Central memory CD8-positive, alpha-beta T cell (primary cell): ENCODE results near the gene ENTPD2.

Experiments
- ATAC-seq: fragments of 150-1000 bp; cut with Tn5 transposase; replicated peaks from 2 replicates; pipeline ENCODE4 v1.10.0; 2022; ENCODE audit warnings: mild to moderate bottlenecking, moderate FRiP score, moderate number of reproducible peaks; ENCODE audit not compliant: poor library complexity, severe bottlenecking; ENCODE audit errors: extremely low read depth
- DNase-seq, 2 donors: peaks; one replicate each; pipeline ENCODE4 v3.0.0; 2021; ENCODE audit warnings: low spot score in 2 of 2
- H3K27ac Mint-ChIP-seq: one replicate; pipeline ENCODE4 v1.8.0; 2022; ENCODE audit warnings: low read depth, mild to moderate bottlenecking, moderate library complexity, mixed read lengths
- H3K27me3 Mint-ChIP-seq: one replicate; pipeline ENCODE4 v1.8.0; 2022; ENCODE audit warnings: mixed read lengths
- H3K36me3 Mint-ChIP-seq: one replicate; pipeline ENCODE4 v1.8.0; 2022; ENCODE audit warnings: mild to moderate bottlenecking, moderate library complexity, mixed read lengths; ENCODE audit not compliant: insufficient read depth
- H3K4me1 Mint-ChIP-seq: one replicate; pipeline ENCODE4 v1.8.0; 2022; ENCODE audit warnings: mixed read lengths
- H3K4me3 Mint-ChIP-seq: one replicate; pipeline ENCODE4 v1.8.0; 2022; ENCODE audit warnings: mild to moderate bottlenecking, moderate library complexity, mixed read lengths
- H3K9me3 Mint-ChIP-seq: one replicate; pipeline ENCODE4 v1.8.0; 2022; ENCODE audit warnings: mixed read lengths

Gene ENTPD2

DNA sequence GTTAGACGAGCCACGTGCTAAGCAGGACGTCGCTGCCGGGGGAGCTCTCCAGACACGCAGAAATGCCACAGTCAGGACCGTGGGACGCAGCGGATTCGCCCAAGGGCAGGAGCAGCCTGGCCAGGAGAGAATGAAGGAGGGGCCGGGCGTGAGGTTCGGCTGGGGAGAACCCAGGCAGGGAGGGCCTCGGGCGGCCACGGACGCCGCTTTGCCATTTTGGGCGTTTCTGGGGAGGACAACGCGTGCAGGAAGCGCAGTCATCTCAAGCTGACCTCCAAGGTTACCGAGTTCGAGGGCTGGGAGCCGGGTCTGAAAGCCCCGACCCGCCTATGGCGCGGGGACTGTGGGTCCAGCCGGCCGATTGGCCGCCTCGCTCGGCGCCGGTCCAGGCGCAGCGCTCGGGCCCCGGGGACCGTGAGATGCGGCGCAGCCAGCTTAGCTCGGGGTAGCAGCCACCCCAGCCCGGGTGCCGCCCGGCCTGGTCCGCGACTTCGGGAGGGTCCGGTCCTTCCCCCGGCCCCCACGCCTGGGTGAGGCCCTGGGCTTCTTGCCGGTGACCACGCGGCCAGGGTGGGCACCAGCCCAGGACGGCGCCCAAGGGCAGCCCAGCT is 32.2 kb upstream of the ENTPD2 start:
- Mint-ChIP-seq H3K4me3 (peak overlapping the region; percentile 88), H3K4me1 (peaks cover 31% of the 10 kb centered on the region), H3K36me3 (peaks cover 29% of the 10 kb centered on the region), H3K27ac (peak overlapping the region; percentile 94), H3K27me3 (no peaks in the 10 kb centered on the region), H3K9me3 (no peaks in the 10 kb centered on the region)
- DNase-seq, result no peak
- peak; percentile 1 for ATAC-seq

DNA sequence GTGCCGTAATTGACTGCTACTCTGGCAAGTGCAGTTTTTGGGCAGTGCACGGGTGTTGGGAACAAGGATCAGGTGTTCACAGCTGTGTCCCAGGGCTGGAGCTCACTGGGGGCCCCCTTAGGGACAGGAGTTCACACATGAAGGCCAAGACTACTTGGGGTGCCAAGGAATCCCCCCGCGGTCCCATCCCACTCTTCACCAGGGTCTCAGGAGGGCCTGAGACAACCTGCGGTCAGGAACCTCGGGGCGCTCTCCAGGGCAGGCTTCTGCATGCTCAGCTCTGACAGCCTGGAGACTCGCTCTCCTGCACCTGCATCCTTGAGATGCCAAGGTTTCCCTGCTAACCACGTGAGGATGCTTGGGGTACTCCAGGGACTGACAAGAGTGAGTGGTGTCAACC is 30.7 kb upstream of the ENTPD2 start:
- Mint-ChIP-seq H3K9me3 (no peaks in the 10 kb centered on the region), H3K4me3 (no peak overlapping the region), H3K27me3 (no peaks in the 10 kb centered on the region), H3K36me3 (peaks cover 30% of the 10 kb centered on the region), H3K27ac (no peak overlapping the region), H3K4me1 (peaks cover 25% of the 10 kb centered on the region)
- ATAC-seq, result no peak
- no peak for DNase-seq

DNA sequence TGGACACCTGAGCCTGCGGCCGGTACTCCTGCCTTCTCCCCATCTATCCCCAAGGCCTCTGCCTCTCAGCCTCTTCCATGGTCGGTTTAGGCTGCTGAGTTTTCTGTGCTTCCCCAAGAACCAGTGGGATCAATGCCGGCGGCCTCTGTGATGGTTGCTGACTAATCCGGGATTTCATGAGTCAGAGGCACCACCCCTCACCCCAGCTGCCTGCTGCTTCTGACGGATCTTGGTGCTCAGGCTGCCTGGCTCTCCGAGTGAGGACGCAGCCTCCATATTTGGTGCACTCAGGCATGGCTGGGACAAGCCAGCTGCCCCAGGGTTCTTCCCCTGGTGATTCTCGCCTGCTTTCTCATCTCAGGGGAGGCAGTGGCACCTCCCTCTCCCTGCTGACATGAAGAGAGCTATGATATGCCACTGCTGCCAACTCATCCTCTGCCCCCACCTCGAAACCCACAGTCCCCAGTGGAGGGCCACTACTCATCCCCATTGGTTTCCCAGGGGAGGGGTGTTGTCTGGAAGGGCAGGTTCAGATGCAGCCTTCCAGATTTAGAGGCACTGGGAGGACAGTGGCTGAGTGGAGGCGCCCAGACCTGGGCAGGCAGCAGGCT is 29.6 kb upstream of the ENTPD2 start:
- H3K4me3 Mint-ChIP-seq, result no peak overlapping the region
- DNase-seq (no peak), ATAC-seq (no peak)
- H3K27ac Mint-ChIP-seq, result no peak overlapping the region
- no peaks in the 10 kb centered on the region for H3K27me3 Mint-ChIP-seq
- H3K9me3 Mint-ChIP-seq, result no peaks in the 10 kb centered on the region
- H3K4me1 Mint-ChIP-seq, result peaks cover 19% of the 10 kb centered on the region
- H3K36me3 Mint-ChIP-seq, result peaks cover 23% of the 10 kb centered on the region

DNA sequence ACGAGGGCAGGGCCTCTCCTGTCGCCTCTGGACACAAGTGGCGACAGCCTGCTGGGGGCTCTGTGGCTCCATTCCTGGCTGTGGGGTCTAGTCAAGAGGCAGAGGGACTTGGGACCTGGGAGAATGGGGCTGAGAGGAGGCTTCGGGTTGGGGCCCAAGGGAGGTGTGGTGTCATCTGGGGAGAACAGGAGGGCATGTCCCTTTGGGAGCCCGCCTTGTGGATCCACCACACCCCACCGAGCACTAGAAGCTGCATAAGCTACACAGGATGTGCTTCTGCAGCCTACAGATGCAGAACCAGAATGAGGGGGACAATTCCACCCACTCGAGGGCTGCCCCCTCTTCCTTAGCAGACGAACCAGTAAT is 29.0 kb upstream of the ENTPD2 start:
- DNase-seq (no peak), ATAC-seq (no peak)
- Mint-ChIP-seq H3K27ac (no peak overlapping the region), H3K27me3 (no peaks in the 10 kb centered on the region), H3K4me1 (peaks cover 13% of the 10 kb centered on the region), H3K9me3 (no peaks in the 10 kb centered on the region), H3K4me3 (no peak overlapping the region), H3K36me3 (peaks cover 23% of the 10 kb centered on the region)

DNA sequence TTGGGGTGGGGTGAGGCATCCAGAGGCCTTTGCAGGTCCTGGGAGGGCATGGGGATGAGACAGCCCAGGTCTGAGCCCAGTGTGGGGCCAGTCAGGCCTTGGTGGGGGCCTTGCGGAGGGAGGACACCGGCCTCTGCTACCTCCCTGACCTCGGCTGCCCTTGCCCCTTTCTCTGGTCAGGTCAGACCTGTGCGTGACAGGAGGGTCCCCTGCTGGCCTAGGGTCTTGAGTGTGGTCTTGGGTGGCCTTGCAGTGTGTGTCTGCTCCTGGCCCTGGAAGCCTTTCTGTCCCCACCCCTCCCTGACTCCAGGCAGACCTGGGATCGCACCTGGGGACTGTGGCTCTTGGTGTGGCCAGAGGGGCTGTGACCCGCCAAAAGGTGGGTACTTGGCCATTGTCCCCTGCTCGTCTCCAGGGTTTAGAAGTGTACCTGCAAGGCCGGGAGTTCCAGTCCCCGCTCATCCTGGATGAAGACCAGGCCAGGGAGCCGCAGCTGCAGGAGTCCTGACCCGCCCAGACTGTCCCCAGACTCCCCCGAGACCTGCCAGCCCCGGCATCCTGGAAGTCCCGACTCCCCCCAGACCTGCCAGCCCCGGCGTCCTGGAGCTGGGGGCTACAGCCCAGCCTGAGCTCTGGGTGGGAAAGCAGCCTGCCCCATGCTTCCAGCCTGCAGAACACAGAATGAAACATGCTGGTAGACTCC is 28.5 kb upstream of the ENTPD2 start:
- H3K9me3 Mint-ChIP-seq, result no peaks in the 10 kb centered on the region
- H3K4me3 Mint-ChIP-seq, result no peak overlapping the region
- H3K27ac Mint-ChIP-seq, result no peak overlapping the region
- no peaks in the 10 kb centered on the region for H3K27me3 Mint-ChIP-seq
- peaks cover 8% of the 10 kb centered on the region for H3K4me1 Mint-ChIP-seq
- ATAC-seq (no peak), DNase-seq (no peak)
- H3K36me3 Mint-ChIP-seq, result peaks cover 19% of the 10 kb centered on the region

DNA sequence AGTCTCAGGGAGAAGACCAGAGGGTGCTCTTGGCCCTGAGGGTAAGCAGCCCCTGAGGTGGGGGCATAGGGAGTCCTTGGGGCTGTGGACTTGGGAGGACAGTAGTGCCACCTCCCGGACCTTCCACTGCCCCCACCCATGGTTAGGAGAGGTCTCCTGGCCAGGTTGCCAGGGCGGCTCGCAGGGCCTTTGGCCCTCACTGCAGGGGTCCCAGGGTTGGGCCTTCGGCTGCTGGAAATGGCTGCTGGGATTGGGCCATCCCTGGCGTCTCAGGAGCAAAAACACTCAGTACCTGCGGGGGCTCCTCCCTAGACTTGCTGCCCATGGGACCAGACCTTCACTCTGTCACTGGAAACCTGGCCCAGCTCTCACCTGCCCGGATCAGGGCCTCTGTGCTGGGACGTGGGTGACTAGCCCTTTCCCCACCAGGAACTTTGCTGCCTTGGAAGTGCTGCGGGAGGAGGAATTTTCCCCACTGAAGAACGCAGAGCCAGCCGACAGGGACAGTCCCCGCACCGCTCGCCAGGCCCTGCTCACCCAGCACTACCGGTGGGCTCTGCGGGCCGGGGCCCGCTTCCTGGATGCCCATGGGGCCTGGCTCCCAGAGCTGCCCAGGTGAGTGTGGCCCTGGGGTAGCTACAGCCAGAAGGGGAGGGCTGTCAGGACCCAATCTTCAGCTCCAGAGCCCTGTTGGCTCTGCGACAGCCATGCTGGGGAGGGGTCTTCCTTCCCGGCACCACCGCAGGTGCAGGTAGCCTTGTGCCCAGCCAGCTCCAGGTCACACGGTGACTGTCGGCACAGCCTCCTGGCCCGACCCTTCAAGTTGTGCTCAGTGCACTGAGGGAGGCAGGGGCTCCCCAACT is 26.6 kb upstream of the ENTPD2 start:
- DNase-seq (no peak), ATAC-seq (no peak)
- H3K27me3 Mint-ChIP-seq, result no peaks in the 10 kb centered on the region
- H3K4me3 Mint-ChIP-seq, result no peak overlapping the region
- H3K4me1 Mint-ChIP-seq, result peaks cover 1% of the 10 kb centered on the region
- peaks cover 11% of the 10 kb centered on the region for H3K36me3 Mint-ChIP-seq
- no peak overlapping the region for H3K27ac Mint-ChIP-seq
- no peaks in the 10 kb centered on the region for H3K9me3 Mint-ChIP-seq

DNA sequence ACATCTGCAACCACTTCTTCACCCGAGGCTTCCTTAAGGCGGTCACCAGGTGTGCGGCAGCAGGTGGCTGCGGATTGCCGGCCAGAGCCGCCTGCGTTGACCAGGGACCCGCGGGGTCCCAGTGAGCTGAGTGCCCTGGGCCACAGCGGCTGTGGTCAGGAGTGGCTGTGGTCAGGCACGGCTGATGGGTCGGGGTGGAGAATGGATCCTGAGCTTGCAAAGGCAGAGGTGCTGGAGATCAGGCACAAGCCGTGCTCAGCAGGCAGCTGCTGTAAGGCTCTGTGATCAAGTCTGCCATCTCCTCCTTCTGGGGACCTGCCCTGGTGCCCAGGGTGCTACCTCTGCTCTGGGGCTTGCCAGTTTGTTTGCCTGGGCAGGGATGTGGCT is 25.5 kb upstream of the ENTPD2 start:
- H3K27ac Mint-ChIP-seq, result no peak overlapping the region
- H3K9me3 Mint-ChIP-seq, result no peaks in the 10 kb centered on the region
- no peaks in the 10 kb centered on the region for H3K27me3 Mint-ChIP-seq

DNA sequence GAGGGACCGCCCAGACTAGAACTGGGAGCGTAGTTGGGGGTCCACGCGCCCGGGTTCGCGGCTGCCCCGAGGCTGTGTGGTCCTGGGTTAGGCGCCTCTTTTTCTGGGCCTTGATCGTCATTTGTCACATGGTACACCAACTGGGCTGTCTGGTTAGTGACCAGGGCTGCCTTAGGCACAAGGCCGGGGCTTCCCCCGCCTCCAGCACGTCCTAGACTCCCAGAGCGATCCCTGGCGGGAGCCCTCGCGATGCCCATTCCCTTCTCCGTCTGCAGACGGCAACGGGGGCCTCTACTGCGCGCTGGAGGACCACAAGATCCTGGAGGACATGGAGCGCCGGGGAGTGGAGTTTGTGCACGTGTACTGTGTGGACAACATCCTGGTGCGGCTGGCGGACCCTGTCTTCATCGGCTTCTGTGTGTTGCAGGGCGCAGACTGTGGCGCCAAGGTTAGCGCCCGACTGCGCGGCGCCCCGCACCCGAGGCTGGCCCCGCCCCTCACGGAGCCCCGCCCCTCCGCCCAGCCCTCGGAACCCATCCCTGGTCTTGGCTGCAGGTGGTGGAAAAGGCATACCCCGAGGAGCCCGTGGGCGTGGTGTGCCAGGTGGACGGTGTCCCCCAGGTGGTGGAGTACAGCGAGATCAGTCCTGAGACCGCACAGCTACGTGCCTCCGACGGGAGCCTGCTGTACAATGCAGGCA is 25.0 kb upstream of the ENTPD2 start:
- no peak for DNase-seq
- H3K27ac Mint-ChIP-seq, result no peak overlapping the region
- H3K27me3 Mint-ChIP-seq, result no peaks in the 10 kb centered on the region
- H3K9me3 Mint-ChIP-seq, result no peaks in the 10 kb centered on the region
- peak overlapping the region; percentile 71 for H3K4me3 Mint-ChIP-seq
- ATAC-seq, result no peak
- no peaks in the 10 kb centered on the region for H3K4me1 Mint-ChIP-seq
- H3K36me3 Mint-ChIP-seq, result peaks cover 8% of the 10 kb centered on the region

More for the DNA sequence above, 25.5 kb upstream of the ENTPD2 start:
- ATAC-seq (no peak), DNase-seq (no peak)
- peak overlapping the region; percentile 44 for H3K4me3 Mint-ChIP-seq
- peaks cover 10% of the 10 kb centered on the region for H3K36me3 Mint-ChIP-seq
- H3K4me1 Mint-ChIP-seq, result no peaks in the 10 kb centered on the region

DNA sequence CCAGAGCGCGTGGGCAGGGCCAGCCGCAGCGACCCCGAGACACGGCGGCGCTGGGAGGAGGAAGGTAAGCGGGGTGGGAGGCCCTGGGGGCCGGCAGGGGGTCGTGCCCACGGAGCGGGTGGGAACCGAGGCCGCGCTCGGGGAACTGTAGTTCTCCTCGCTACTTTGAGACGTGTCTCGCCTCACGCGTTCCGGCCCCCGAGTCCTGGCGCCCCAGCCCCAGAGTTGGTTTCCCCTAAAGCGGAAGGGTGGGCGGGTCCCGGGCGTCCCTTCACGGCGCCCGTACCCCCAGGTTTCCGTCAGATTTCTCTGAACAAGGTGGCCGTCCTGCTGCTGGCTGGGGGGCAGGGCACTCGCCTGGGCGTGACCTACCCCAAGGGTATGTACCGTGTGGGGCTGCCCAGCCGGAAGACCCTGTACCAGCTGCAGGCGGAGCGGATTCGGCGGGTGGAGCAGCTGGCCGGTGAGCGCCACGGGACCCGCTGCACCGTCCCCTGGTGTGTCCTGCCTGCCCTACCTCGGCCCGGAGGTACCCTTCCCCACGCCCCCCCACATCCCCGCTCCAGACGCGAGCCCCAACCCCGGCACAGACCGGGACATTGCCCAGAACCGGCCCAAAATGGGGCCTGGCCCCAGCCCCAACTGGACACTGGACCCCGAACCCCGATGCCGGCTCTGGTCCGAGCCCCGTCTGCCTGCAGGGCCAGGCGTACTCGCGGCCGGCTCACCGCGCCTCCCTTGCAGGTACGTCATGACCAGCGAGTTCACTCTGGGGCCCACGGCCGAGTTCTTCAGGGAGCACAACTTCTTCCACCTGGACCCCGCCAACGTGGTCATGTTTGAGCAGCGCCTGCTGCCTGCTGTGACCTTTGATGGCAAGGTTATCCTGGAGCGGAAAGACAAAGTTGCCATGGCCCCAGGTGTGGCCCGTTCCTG is 24.2 kb upstream of the ENTPD2 start:
- H3K27ac Mint-ChIP-seq, result no peak overlapping the region
- no peaks in the 10 kb centered on the region for H3K4me1 Mint-ChIP-seq
- peaks cover 8% of the 10 kb centered on the region for H3K36me3 Mint-ChIP-seq
- DNase-seq, result no peak
- peak overlapping the region; percentile 71 for H3K4me3 Mint-ChIP-seq
- H3K9me3 Mint-ChIP-seq, result no peaks in the 10 kb centered on the region
- no peaks in the 10 kb centered on the region for H3K27me3 Mint-ChIP-seq
- ATAC-seq, result peak; percentile 38

DNA sequence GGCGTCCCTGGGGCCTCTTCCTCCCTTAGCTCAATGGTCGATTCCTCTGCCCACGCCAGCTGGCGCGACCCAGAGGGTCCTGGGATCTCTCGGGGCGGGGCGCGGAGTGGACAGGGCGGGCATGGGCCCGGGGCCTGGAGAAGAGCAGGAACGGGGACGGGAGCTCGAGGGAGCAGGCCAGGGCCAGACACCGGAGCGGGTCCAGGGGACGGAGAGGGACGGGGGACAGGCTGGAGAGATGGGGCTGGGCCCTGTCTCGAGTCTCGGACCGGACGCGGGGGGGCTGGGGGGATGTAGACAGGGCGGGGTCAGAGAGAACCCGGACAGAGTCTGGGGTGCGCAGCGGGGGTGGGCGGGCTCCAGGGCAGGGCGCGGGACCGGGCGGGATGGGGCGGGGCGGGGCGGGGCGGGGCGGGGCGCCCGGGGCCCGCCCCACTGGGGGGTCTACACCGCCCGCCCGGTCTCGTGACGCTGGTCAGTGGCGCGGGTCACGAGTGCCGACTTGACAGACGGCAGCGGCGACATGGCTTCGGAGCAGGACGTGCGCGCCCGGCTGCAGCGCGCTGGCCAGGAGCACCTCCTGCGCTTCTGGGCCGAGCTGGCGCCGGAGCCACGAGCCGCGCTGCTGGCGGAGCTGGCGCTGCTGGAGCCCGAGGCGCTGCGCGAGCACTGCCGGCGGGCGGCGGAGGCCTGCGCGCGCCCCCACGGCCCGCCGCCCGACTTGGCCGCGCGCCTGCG is 23.3 kb upstream of the ENTPD2 start, which contains the start of gene UAP1L1:
TSS of gene UAP1L1 (plus strand) at position 508 of the 738 bp plus-strand sequence. CDS start at position 524, 16 bp downstream.
- H3K4me1 Mint-ChIP-seq, result no peaks in the 10 kb centered on the region
- H3K9me3 Mint-ChIP-seq, result no peaks in the 10 kb centered on the region
- H3K27ac Mint-ChIP-seq, result no peak within 1 kb of the TSS
- DNase-seq (no peak), ATAC-seq (peak; percentile 75)
- H3K36me3 Mint-ChIP-seq, result peaks cover 8% of the 10 kb centered on the region
- H3K27me3 Mint-ChIP-seq, result no peaks in the 10 kb centered on the region
- H3K4me3 Mint-ChIP-seq, result peak within 1 kb of the TSS; percentile 71

DNA sequence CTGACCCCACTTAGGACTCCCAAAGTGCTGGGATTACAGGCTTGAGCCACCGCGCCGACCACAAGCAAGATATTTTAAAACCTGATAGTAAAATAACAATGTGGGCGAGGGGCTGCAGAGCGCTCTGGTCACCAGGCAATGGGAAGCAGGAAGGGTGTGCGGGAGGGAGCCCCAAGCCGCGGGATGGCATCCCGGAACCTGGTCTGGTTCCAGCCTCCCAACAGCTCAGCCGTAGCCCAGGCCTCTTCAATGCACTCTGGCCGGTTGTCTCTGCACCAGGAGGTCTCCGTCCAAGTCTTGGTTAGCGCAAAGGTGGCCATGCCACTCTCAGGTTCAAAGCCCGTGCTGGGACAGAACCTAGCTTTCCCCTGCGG is 22.8 kb upstream of the ENTPD2 start:
- no peaks in the 10 kb centered on the region for H3K9me3 Mint-ChIP-seq
- no peaks in the 10 kb centered on the region for H3K27me3 Mint-ChIP-seq
- DNase-seq, result no peak
- H3K4me1 Mint-ChIP-seq, result no peaks in the 10 kb centered on the region
- peak overlapping the region; percentile 58 for H3K4me3 Mint-ChIP-seq
- no peak for ATAC-seq
- H3K36me3 Mint-ChIP-seq, result peaks cover 8% of the 10 kb centered on the region
- H3K27ac Mint-ChIP-seq, result no peak overlapping the region
